Measurements from ENCODE around the gene STAM2.

Gene STAM2

DNA sequence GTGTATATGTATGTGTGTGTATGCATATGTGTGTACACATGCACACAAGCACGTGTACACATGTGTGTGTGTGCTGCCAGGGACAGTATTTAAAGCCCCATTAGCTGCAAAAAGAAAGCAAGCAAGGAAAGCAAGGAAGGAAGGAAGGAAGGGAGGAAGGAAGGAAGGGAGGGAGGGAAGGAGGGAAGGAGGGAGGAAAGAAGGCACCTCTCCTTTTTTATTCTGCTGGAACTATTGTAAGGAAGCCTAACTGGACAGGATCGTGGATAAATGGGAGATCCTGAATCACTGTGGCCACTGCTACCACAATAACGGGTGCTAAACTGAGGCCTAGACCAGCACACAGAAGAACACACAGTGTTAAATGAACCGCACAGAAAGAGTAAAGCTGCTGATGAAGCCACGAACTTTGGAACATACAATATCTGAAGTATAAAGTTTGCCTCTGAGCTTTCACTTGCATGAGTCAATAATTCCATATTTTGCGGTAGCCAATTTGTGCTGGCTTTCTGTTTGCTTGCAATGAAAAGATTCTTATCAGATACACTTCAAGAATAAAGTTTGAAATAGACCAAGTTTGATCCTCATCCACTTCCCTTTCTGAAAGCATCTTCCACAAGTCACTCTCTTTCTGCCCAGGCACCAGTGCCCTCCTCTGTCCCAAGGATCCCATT, 92.2 kb downstream of the STAM2 start:
- no peak overlapping the region for H3K4me3 ChIP-seq (ENCODE audit: low read depth, low read length)
- DNase-seq (ENCODE audit: low read depth), result no peak
- TF ChIP-seq, protein P1, sequence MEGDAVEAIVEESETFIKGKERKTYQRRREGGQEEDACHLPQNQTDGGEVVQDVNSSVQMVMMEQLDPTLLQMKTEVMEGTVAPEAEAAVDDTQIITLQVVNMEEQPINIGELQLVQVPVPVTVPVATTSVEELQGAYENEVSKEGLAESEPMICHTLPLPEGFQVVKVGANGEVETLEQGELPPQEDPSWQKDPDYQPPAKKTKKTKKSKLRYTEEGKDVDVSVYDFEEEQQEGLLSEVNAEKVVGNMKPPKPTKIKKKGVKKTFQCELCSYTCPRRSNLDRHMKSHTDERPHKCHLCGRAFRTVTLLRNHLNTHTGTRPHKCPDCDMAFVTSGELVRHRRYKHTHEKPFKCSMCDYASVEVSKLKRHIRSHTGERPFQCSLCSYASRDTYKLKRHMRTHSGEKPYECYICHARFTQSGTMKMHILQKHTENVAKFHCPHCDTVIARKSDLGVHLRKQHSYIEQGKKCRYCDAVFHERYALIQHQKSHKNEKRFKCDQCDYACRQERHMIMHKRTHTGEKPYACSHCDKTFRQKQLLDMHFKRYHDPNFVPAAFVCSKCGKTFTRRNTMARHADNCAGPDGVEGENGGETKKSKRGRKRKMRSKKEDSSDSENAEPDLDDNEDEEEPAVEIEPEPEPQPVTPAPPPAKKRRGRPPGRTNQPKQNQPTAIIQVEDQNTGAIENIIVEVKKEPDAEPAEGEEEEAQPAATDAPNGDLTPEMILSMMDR (IDR thresholded peaks at IDR 0.05; ENCODE audit: control insufficient read depth, extremely low read depth, insufficient read depth), result no peak

DNA sequence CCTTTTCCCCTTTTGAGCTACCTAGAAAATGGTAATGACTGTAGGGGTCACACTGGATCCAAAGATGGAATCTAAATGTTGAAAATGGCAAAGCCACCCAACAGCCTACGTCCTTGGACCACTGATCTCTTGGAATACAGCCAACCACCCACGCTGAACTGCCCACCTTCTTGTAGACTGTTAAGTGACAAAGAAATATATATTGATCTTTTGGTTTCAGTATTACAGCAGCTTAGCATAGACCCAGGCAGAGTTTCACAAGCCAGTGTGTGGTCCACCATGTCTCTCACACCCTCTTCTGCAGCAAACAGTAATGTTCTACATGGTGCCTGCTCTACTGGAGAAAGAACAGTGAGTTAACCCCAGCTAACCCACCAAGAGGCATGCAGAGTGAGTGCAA, 96.9 kb downstream of the STAM2 start:
- H3K4me3 ChIP-seq (ENCODE audit: low read depth, low read length), result no peak overlapping the region
- TF ChIP-seq, protein P1 (IDR thresholded peaks at IDR 0.05; ENCODE audit: control insufficient read depth, extremely low read depth, insufficient read depth), result no peak
- no peak for DNase-seq (ENCODE audit: low read depth)

GRCh38 chr2:152078023-152078422, 97.5 kb downstream of the STAM2 start:
- DNase-seq (ENCODE audit: low read depth), result no peak
- no peak overlapping the region for H3K4me3 ChIP-seq (ENCODE audit: low read depth, low read length)
- TF ChIP-seq, protein P1 (IDR thresholded peaks at IDR 0.05; ENCODE audit: control insufficient read depth, extremely low read depth, insufficient read depth), result no peak

GRCh38 chr2:152075461-152076050, 100.0 kb downstream of the STAM2 start:
- H3K4me3 ChIP-seq (ENCODE audit: low read depth, low read length), result no peak overlapping the region
- TF ChIP-seq, protein P1 (IDR thresholded peaks at IDR 0.05; ENCODE audit: control insufficient read depth, extremely low read depth, insufficient read depth), result no peak
- no peak for DNase-seq (ENCODE audit: low read depth)

DNA sequence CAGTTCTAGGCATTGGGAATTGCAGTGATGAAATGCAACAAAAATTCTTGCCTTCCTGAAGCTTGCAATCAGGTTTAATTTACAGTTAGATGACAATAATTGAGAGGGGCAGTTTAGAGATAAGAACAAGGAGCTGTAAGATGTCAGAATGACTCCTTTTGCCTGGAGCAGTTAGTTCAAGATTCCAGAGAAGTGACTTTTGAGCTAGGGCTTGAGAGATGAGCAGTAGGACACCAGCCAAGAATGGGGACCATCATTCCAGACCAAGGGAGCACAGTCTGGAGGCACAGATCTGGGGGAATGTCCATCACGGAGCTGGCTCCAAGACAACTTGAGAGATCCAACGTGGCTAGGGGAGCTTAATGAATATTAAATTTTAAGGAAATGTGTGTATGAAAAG, 103.6 kb downstream of the STAM2 start:
- DNase-seq (ENCODE audit: low read depth), result no peak
- no peak overlapping the region for H3K4me3 ChIP-seq (ENCODE audit: low read depth, low read length)
- TF ChIP-seq, protein P1 (IDR thresholded peaks at IDR 0.05; ENCODE audit: control insufficient read depth, extremely low read depth, insufficient read depth), result no peak

GRCh38 chr2:152071518-152071917, 104.0 kb downstream of the STAM2 start:
- TF ChIP-seq, protein P1 (IDR thresholded peaks at IDR 0.05; ENCODE audit: control insufficient read depth, extremely low read depth, insufficient read depth), result no peak
- DNase-seq (ENCODE audit: low read depth), result no peak
- no peak overlapping the region for H3K4me3 ChIP-seq (ENCODE audit: low read depth, low read length)

GRCh38 chr2:152071092-152071491, 104.5 kb downstream of the STAM2 start:
- TF ChIP-seq, protein P1 (IDR thresholded peaks at IDR 0.05; ENCODE audit: control insufficient read depth, extremely low read depth, insufficient read depth), result no peak
- H3K4me3 ChIP-seq (ENCODE audit: low read depth, low read length), result no peak overlapping the region
- DNase-seq (ENCODE audit: low read depth), result no peak

Data from LNCaP clone FGC (cell line).